Prostate gland (tissue), 2 donors: ENCODE results near the gene MEF2A.

ENCODE experiments used
- CTCF ChIP-seq, 4 experiments: fragments of 200-600 bp in 2 of 4; fragments of 450-650 bp in 2 of 4; sonication (generic) in 2 of 4; IDR thresholded peaks; 1 replicate in 3 of 4; 2 replicates in 1 of 4; pipeline ENCODE4 v1.5.1; 2016 to 2019; ENCODE audit warnings: antibody characterized with exemption in 4 of 4, mild to moderate bottlenecking in 2 of 4, moderate library complexity in 2 of 4
- POLR2A ChIP-seq: fragments of 450-650 bp; IDR thresholded peaks from one replicate; pipeline ENCODE4 v1.6.1; 2016; ENCODE audit warnings: antibody characterized with exemption, mild to moderate bottlenecking

- TF ChIP-seq POLR2A = no peak
- no peak for TF ChIP-seq CTCF (IDR thresholded peaks at IDR 0.05)
These were observed 146.6 kb downstream of the MEF2A start for GRCh38 chr15:99712415-99712814.
